ENCODE measurements around the gene PLCB3. TPM values are rescaled to one million over a fixed set of nuclear protein-coding genes. Genes with fewer than 3 reads are reported as not detected.

PLCB3 gene
- total RNA-seq, 4 donors from 2014 or later, result 196 to 453 (median 359) TPM

GRCh38 chr11:64222651-64223000 is 28.7 kb upstream of the PLCB3 start:
- TF ChIP-seq CTCF (IDR thresholded peaks at IDR 0.05), result no peak
- no peak for TF ChIP-seq POLR2A (IDR thresholded peaks at IDR 0.05)
- Histone ChIP-seq H3K4me1 (peaks cover 0 to 20% (median 7%) of the 10 kb centered on the region in 4 donors), H3K27me3 (no peaks in the 10 kb centered on the region), H3K27ac (no peak overlapping the region), H3K36me3 (peaks cover 0 to 38% (median 0%) of the 10 kb centered on the region in 3 donors), H3K4me3 (no peak overlapping the region), H3K9me3 (no peaks in the 10 kb centered on the region)
- DNase-seq, result no peak

DNA sequence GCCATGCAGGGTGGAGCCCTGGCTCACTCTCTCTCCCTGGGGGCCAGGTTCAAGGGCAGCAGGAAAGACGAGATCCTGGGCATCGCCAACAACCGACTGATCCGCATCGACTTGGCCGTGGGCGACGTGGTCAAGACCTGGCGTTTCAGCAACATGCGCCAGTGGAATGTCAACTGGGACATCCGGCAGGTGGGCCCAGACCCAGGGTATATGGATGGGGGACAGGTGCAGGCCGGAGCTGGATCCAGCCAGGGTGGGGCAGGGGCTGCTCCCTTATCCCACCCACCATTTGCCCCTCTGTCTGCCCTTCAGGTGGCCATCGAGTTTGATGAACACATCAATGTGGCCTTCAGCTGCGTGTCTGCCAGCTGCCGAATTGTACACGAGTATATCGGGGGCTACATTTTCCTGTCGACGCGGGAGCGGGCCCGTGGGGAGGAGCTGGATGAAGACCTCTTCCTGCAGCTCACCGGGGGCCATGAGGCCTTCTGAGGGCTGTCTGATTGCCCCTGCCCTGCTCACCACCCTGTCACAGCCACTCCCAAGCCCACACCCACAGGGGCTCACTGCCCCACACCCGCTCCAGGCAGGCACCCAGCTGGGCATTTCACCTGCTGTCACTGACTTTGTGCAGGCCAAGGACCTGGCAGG is 28.2 kb upstream of the PLCB3 start:
- no peak for DNase-seq

GRCh38 chr11:64224151-64224890 is 27.0 kb upstream of the PLCB3 start:
- TF ChIP-seq CTCF (IDR thresholded peaks at IDR 0.05), result no peak
- TF ChIP-seq POLR2A (IDR thresholded peaks at IDR 0.05), result no peak
- Histone ChIP-seq H3K9me3 (no peaks in the 10 kb centered on the region), H3K4me1 (peaks cover 0 to 31% (median 9%) of the 10 kb centered on the region in 4 donors), H3K4me3 (no peak overlapping the region), H3K27ac (peak overlapping the region in 1 of 4 donors; percentile 97), H3K36me3 (peaks cover 0 to 33% (median 0%) of the 10 kb centered on the region in 3 donors), H3K27me3 (no peaks in the 10 kb centered on the region)
- peak in 1 of 3 donors; percentile 44 for DNase-seq

More for the DNA sequence above, 28.2 kb upstream of the PLCB3 start:
- Histone ChIP-seq H3K4me3 (no peak overlapping the region), H3K4me1 (peaks cover 0 to 25% (median 8%) of the 10 kb centered on the region in 4 donors), H3K27me3 (no peaks in the 10 kb centered on the region), H3K36me3 (peaks cover 0 to 38% (median 0%) of the 10 kb centered on the region in 3 donors), H3K27ac (no peak overlapping the region), H3K9me3 (no peaks in the 10 kb centered on the region)
- TF ChIP-seq POLR2A (IDR thresholded peaks at IDR 0.05), result no peak

GRCh38 chr11:64224891-64225607 is 26.3 kb upstream of the PLCB3 start:
- TF ChIP-seq CTCF (IDR thresholded peaks at IDR 0.05), result no peak
- TF ChIP-seq POLR2A (IDR thresholded peaks at IDR 0.05), result no peak
- H3K9me3 ChIP-seq, result no peaks in the 10 kb centered on the region
- peaks cover 0 to 37% (median 12%) of the 10 kb centered on the region in 4 donors for H3K4me1 ChIP-seq
- H3K4me3 ChIP-seq, result peak overlapping the region; percentile 67 to 87 (median 76)
- peaks cover 0 to 26% (median 0%) of the 10 kb centered on the region in 3 donors for H3K36me3 ChIP-seq
- H3K27me3 ChIP-seq, result no peaks in the 10 kb centered on the region
- H3K27ac ChIP-seq, result peak overlapping the region; percentile 86 to 97 (median 92)
- DNase-seq, result no peak

DNA sequence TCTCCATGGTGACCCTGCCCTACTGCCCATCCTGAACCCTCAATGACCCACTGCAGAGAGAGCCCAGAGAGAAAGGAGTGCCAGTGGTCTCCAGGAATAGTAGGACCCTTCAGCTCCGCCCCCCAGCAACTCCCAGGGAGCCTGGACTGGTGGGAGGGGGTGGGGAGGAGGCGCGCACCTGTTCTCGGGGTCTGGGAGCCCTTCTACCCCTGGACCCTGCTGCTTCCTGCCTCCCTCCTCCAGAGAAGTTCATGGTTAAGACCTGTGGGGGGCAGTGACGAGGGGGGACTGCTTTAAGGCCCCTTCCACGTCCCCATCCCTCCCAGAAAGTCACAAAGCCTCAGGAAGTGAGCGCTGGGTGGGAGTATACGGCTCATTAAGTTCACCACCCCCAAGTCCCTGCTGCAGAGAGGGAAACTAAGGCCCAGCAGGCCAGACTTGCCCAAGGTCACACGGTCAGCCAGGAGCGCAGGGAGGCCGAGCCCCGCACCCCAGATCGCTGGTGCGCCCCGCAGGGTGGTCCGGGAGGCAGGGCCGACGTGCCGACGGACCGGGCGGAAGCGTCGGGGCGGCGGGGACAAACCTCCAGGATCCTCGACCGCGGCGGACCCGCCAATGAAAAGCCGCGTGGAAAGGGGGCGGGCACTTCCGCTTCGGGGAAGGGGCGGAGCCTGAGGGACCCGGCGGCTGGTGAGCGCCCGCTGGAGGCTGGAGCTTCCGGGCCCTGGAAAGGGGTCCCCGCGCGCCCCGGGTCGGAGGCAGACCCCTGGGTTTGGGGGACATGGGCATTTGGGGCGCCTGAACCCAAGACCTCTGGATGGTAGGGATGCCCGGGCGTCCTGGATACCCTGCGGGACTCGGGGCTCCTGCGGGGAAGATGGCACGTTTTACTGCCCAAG is 25.5 kb upstream of the PLCB3 start, which contains the start of the genes NUDT22 and TRPT1:
Gene NUDT22 (plus strand): TSS at position 667 of the 899 bp plus-strand sequence. CDS start 379 bp downstream, outside the sequence.
Gene TRPT1 (minus strand): TSS at position 579 of the 899 bp plus-strand sequence. CDS start 326 bp downstream, at position 253.
- Histone ChIP-seq H3K27ac (peak within 1 kb of the TSS; percentile 86 to 97 (median 92)), H3K36me3 (peaks cover 0 to 18% (median 0%) of the 10 kb centered on the region in 3 donors), H3K27me3 (no peaks in the 10 kb centered on the region), H3K9me3 (no peaks in the 10 kb centered on the region), H3K4me3 (peak within 1 kb of the TSS; percentile 67 to 87 (median 76)), H3K4me1 (peaks cover 0 to 37% (median 12%) of the 10 kb centered on the region in 4 donors)
- peak; percentile 90 to 91 for TF ChIP-seq POLR2A (IDR thresholded peaks at IDR 0.05)
- peak in 1 of 6 experiments; percentile 3 for TF ChIP-seq CTCF (IDR thresholded peaks at IDR 0.05)
- peak; percentile 92 to 97 (median 97) for DNase-seq

All from Peyer's patch (tissue), 4 donors.